ENCODE data around the gene SNAI1.

- no peak for TF ChIP-seq TAF1 (IDR thresholded peaks at IDR 0.05; ENCODE audit: low read depth)
- no peak for TF ChIP-seq YY1 (IDR thresholded peaks at IDR 0.05; ENCODE audit: low read depth)
- TF ChIP-seq RAD21 (IDR thresholded peaks at IDR 0.05; ENCODE audit: low read depth) = no peak
- TF ChIP-seq, protein P1, sequence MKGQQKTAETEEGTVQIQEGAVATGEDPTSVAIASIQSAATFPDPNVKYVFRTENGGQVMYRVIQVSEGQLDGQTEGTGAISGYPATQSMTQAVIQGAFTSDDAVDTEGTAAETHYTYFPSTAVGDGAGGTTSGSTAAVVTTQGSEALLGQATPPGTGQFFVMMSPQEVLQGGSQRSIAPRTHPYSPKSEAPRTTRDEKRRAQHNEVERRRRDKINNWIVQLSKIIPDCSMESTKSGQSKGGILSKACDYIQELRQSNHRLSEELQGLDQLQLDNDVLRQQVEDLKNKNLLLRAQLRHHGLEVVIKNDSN (IDR thresholded peaks at IDR 0.05) = no peak
- no peak for TF ChIP-seq EP300 (IDR thresholded peaks at IDR 0.05; ENCODE audit: borderline replicate concordance)
- no peak for TF ChIP-seq CEBPB (IDR thresholded peaks at IDR 0.05)
- TF ChIP-seq FOXM1 (IDR thresholded peaks at IDR 0.05; ENCODE audit: borderline replicate concordance, low read depth) = no peak
- no peak for TF ChIP-seq ZBTB7A (IDR thresholded peaks at IDR 0.05; ENCODE audit: low read depth)
- TF ChIP-seq, protein P2, sequence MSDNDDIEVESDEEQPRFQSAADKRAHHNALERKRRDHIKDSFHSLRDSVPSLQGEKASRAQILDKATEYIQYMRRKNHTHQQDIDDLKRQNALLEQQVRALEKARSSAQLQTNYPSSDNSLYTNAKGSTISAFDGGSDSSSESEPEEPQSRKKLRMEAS (IDR thresholded peaks at IDR 0.05) = no peak
- no peak for TF ChIP-seq CREB1 (IDR thresholded peaks at IDR 0.05; ENCODE audit: low read depth)
- TF ChIP-seq, protein P3, sequence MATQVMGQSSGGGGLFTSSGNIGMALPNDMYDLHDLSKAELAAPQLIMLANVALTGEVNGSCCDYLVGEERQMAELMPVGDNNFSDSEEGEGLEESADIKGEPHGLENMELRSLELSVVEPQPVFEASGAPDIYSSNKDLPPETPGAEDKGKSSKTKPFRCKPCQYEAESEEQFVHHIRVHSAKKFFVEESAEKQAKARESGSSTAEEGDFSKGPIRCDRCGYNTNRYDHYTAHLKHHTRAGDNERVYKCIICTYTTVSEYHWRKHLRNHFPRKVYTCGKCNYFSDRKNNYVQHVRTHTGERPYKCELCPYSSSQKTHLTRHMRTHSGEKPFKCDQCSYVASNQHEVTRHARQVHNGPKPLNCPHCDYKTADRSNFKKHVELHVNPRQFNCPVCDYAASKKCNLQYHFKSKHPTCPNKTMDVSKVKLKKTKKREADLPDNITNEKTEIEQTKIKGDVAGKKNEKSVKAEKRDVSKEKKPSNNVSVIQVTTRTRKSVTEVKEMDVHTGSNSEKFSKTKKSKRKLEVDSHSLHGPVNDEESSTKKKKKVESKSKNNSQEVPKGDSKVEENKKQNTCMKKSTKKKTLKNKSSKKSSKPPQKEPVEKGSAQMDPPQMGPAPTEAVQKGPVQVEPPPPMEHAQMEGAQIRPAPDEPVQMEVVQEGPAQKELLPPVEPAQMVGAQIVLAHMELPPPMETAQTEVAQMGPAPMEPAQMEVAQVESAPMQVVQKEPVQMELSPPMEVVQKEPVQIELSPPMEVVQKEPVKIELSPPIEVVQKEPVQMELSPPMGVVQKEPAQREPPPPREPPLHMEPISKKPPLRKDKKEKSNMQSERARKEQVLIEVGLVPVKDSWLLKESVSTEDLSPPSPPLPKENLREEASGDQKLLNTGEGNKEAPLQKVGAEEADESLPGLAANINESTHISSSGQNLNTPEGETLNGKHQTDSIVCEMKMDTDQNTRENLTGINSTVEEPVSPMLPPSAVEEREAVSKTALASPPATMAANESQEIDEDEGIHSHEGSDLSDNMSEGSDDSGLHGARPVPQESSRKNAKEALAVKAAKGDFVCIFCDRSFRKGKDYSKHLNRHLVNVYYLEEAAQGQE (IDR thresholded peaks at IDR 0.05; ENCODE audit: low read depth) = no peak
- no peak for TF ChIP-seq TEAD4 (IDR thresholded peaks at IDR 0.05)
- TF ChIP-seq NFIC (IDR thresholded peaks at IDR 0.05) = no peak
- no peak for TF ChIP-seq EGR1 (IDR thresholded peaks at IDR 0.05)
These were observed 20.5 kb downstream of the SNAI1 start for GRCh38 chr20:50003253-50003656.
